ENCODE measurements around the gene XAGE5. TPM values are rescaled to one million over a fixed set of nuclear protein-coding genes. Genes with fewer than 3 reads are reported as not detected.
"Not testable (repeated sequence)": the region's sequence is repeated elsewhere in the genome, so short reads cannot be mapped to it uniquely, and the experiment has no call there.

XAGE5 gene
- total RNA-seq: not detected

DNA sequence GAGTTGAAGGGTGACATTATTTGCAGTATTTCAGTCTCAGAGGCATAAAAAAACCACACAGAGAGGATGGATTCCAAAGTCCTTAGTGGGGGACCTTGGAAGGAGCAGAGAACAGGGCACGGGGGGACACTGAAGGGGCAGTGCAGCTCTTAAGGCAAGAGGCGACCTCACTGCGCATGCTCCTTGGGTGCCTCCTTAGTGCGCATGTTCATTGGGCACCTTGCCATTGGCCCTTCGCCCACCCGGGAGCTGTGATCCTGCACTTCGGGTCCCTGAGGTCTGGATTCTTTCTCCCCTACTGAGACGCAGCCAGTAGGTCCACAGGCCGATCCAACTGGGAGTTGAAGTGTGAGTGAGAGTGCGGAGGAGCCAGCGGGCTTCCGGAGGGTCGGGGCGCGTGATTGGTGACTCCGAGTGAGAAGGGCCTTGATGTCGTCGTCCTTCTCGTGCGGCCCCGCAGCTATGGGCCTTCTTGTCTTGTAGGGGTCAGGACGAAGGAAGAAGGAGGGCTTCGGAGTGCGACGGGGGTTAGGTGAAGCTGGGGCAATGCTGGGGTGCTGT, at the start of gene XAGE5:
TSS of gene XAGE5 (plus strand) at position 223 of the 561 bp plus-strand sequence. CDS start 1,280 bp downstream, outside the sequence.
- Histone ChIP-seq H3K27me3 (replicated peaks; ENCODE audit: insufficient read depth) (no peaks in the 10 kb centered on the region), H3K4me3 (no peak within 1 kb of the TSS), H3K36me3 (no peaks in the 10 kb centered on the region), H3K27ac (no peak within 1 kb of the TSS), H3K4me1 (ENCODE audit: control insufficient read depth in 1 of 2, low read depth in 2 of 2) (no peaks in the 10 kb centered on the region), H3K9me3 (no peaks in the 10 kb centered on the region)
- ATAC-seq (ENCODE audit: insufficient number of reproducible peaks, low FRiP score, low read depth) (no peak), DNase-seq (ENCODE audit: low spot score) (no peak)
- TF ChIP-seq CTCF (IDR thresholded peaks at IDR 0.05): no peak

- H3K27ac ChIP-seq; H3K9me3 ChIP-seq; H3K27me3 ChIP-seq (replicated peaks; ENCODE audit: insufficient read depth); ATAC-seq (ENCODE audit: insufficient number of reproducible peaks, low FRiP score, low read depth); H3K36me3 ChIP-seq; DNase-seq (ENCODE audit: low spot score); H3K4me3 ChIP-seq; H3K4me1 ChIP-seq (ENCODE audit: control insufficient read depth in 1 of 2, low read depth in 2 of 2): not testable (repeated sequence)
These were observed 45.1 kb upstream of the XAGE5 start for GRCh38 chrX:52765983-52766382.

DNA sequence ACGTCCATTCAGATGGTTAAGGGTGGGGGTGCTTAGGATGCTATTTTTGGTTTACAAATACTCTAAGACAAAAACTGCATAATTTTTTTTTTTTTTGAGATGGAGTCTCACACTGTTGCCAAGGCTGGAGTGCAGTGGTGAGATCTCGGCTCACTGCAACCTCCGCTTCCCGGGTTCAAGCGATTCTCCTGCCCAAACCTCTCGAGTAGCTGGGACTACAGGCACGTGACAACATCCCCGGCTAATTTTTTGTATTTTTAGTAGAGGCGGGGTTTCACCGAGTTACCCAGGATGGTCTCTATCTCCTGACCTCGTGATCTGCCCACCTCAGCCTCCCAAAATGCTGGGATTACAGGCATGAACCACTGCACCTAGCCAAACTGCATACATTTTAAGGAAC, 37.6 kb upstream of the XAGE5 start:
- H3K4me3 ChIP-seq; H3K36me3 ChIP-seq; H3K4me1 ChIP-seq (ENCODE audit: control insufficient read depth in 1 of 2, low read depth in 2 of 2); H3K9me3 ChIP-seq; H3K27me3 ChIP-seq (replicated peaks; ENCODE audit: insufficient read depth); ATAC-seq (ENCODE audit: insufficient number of reproducible peaks, low FRiP score, low read depth); DNase-seq (ENCODE audit: low spot score); H3K27ac ChIP-seq: not testable (repeated sequence)

DNA sequence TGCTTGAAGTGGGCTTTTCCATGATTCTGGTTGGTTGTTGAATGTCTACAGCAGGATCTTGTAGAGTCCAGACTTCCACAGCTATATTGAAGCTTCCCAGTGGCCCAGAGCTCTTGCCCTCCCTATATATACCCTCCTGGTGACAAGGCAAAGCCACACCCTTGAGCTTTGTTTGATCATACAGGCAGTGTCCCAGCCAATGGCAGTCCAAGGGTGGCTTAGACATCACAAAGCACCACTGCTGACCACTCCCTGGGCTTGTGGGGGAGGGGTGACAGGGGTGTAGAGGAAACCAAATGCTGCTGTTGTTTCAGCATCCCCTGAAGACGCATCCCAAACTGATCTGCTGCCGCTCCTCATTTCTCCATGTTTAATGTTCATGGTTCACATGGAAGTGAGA, 13.8 kb upstream of the XAGE5 start, which contains the start of gene SPANXN5:
TSS of gene SPANXN5 (minus strand) at position 101 of the 400 bp plus-strand sequence. CDS start at position 22, 79 bp downstream.
- not testable (repeated sequence) for H3K36me3 ChIP-seq; ATAC-seq (ENCODE audit: insufficient number of reproducible peaks, low FRiP score, low read depth); H3K4me3 ChIP-seq; H3K27ac ChIP-seq; H3K4me1 ChIP-seq (ENCODE audit: control insufficient read depth in 1 of 2, low read depth in 2 of 2); H3K9me3 ChIP-seq; H3K27me3 ChIP-seq (replicated peaks; ENCODE audit: insufficient read depth); DNase-seq (ENCODE audit: low spot score)

- not testable (repeated sequence) for H3K9me3 ChIP-seq; H3K27ac ChIP-seq; H3K27me3 ChIP-seq (replicated peaks; ENCODE audit: insufficient read depth); H3K36me3 ChIP-seq; ATAC-seq (ENCODE audit: insufficient number of reproducible peaks, low FRiP score, low read depth); H3K4me1 ChIP-seq (ENCODE audit: control insufficient read depth in 1 of 2, low read depth in 2 of 2); H3K4me3 ChIP-seq; DNase-seq (ENCODE audit: low spot score)
These were observed 6.2 kb upstream of the XAGE5 start for GRCh38 chrX:52804876-52805275.

DNA sequence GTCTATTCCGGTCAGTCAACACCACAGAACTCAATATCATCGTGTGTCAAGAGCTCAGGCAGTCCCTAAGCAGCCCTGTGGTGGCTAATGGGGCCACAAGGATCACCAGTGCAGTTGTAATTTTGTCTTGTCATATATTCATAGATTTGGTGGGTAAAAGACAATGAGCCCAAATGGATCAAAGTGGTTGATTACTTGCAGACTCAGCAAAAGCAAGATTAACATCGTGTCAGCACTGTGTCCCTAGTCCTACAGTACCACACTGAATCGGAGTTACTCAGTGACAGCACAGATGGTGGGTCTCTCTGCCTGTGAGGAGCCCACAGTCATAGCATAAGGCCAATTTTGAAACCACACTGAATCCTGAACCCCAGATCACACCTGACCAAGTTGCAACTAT, 8.7 kb downstream of the XAGE5 start:
- Histone ChIP-seq H3K36me3 (no peaks in the 10 kb centered on the region), H3K27me3 (replicated peaks; ENCODE audit: insufficient read depth) (no peaks in the 10 kb centered on the region), H3K9me3 (no peaks in the 10 kb centered on the region), H3K4me3 (no peak overlapping the region), H3K4me1 (ENCODE audit: control insufficient read depth in 1 of 2, low read depth in 2 of 2) (no peaks in the 10 kb centered on the region), H3K27ac (no peak overlapping the region)
- no peak for TF ChIP-seq CTCF (IDR thresholded peaks at IDR 0.05)
- no peak for DNase-seq (ENCODE audit: low spot score)
- no peak for ATAC-seq (ENCODE audit: insufficient number of reproducible peaks, low FRiP score, low read depth)

DNA sequence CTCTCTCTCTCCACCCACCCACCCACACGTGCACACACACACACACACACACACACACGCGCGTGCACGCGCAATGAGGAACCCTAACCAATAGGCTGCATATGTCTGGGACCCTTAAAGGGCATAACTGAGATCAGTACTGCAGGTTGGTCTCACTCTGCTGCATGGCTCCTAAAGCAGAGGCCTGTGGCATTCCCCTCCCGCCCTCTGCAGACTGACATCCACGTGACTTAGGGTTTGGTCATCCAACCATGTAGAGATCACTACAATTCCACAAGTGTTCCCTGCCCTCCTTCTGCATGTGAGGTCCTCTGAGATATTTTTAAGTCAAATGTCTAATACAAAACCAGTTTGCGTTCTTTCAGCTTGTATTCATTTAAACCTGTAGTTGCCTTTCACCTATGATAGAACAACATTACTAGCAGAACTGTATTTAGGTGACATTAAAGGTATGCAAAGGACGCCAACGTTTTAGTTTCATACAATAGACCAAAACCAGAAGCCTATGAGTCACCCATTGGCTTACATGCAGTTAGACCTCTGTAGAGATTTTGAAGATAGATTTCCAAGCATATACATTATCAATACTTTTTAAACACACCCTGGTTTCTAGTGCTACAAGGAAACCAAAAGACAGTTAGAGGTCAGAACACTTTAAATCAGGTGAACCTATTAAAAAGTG, 10.1 kb downstream of the XAGE5 start:
- no peak overlapping the region for H3K27ac ChIP-seq
- no peaks in the 10 kb centered on the region for H3K4me1 ChIP-seq (ENCODE audit: control insufficient read depth in 1 of 2, low read depth in 2 of 2)
- DNase-seq (ENCODE audit: low spot score) (no peak), ATAC-seq (ENCODE audit: insufficient number of reproducible peaks, low FRiP score, low read depth) (no peak)
- no peaks in the 10 kb centered on the region for H3K9me3 ChIP-seq
- H3K36me3 ChIP-seq: no peaks in the 10 kb centered on the region
- H3K4me3 ChIP-seq: no peak overlapping the region
- no peak for TF ChIP-seq CTCF (IDR thresholded peaks at IDR 0.05)
- no peaks in the 10 kb centered on the region for H3K27me3 ChIP-seq (replicated peaks; ENCODE audit: insufficient read depth)
